IMR-90 (cell line): Measurements from ENCODE around the gene SIK1. TPM values are rescaled to one million over a fixed set of nuclear protein-coding genes. Genes with fewer than 3 reads are reported as not detected.
"Not testable (repeated sequence)": the region's sequence is repeated elsewhere in the genome, so short reads cannot be mapped to it uniquely, and the experiment has no call there.

ENCODE experiments used
- ATAC-seq: fragments of 200-7000 bp; cut with Tn5 transposase; 2 replicates; pipeline ENCODE4 v1.9.1; 2020; ENCODE audit warnings: low read depth, mild to moderate bottlenecking, moderate library complexity
- BruUV-seq: library from RNA; stranded (reverse); fragments of 400-500 nt; replicated peaks from 2 replicates; lab custom pipeline; 2021; lab: Mats Ljungman, UMichigan
- CTCF ChIA-PET: fragments of 300-600 bp; formaldehyde crosslinking; extraction: SDS; loops from one replicate; lab custom pipeline; 2021; ENCODE audit warnings: antibody characterized with exemption; lab: Yijun Ruan, JAX
- POLR2A ChIA-PET: fragments of 300-600 bp; sonication (Branson Sonifier 250); formaldehyde crosslinking; loops from one replicate; lab custom pipeline; 2022; ENCODE audit warnings: antibody characterized with exemption; ENCODE audit not compliant: unreplicated experiment; lab: Charles Lee
- DNase-seq: peaks from one replicate; pipeline ENCODE4 v3.0.0; 2013
- H2AFZ ChIP-seq: replicated peaks from 2 replicates; pipeline ENCODE3; 2013; ENCODE audit warnings: low read length, mild to moderate bottlenecking; ENCODE audit not compliant: poor library complexity
- H2AK5ac ChIP-seq: 2 replicates; pipeline ENCODE4 v1.6.1; 2013; ENCODE audit warnings: low read depth, low read length, inconsistent platforms
- H2AK9ac ChIP-seq: replicated peaks from 2 replicates; pipeline ENCODE3; 2013; ENCODE audit warnings: mild to moderate bottlenecking, low read depth, low read length, moderate library complexity; ENCODE audit not compliant: poor library complexity
- H2BK120ac ChIP-seq: 2 replicates; pipeline ENCODE4 v1.6.1; 2013; ENCODE audit warnings: low read depth, low read length, inconsistent platforms
- H2BK15ac ChIP-seq: 3 replicates; pipeline ENCODE4 v1.6.1; 2013; ENCODE audit warnings: low read depth, low read length, inconsistent platforms
- H2BK20ac ChIP-seq: 2 replicates; pipeline ENCODE4 v1.6.1; 2013; ENCODE audit warnings: low read depth, mild to moderate bottlenecking, inconsistent platforms, low read length, moderate library complexity
- H2BK5ac ChIP-seq: 2 replicates; pipeline ENCODE4 v1.6.1; 2013; ENCODE audit warnings: mild to moderate bottlenecking, low read depth, low read length, inconsistent platforms; ENCODE audit not compliant: poor library complexity, severe bottlenecking
- H3K14ac ChIP-seq: replicated peaks from 2 replicates; pipeline ENCODE4 v1.6.1; 2013; ENCODE audit warnings: low read depth, low read length, inconsistent platforms
- H3K18ac ChIP-seq: 2 replicates; pipeline ENCODE4 v1.6.1; 2013; ENCODE audit warnings: low read depth, low read length, control low read depth
- H3K23ac ChIP-seq: 2 replicates; pipeline ENCODE4 v1.6.1; 2013; ENCODE audit warnings: low read depth, low read length, inconsistent platforms
- H3K27ac ChIP-seq: 2 replicates; pipeline ENCODE4 v1.5.1; 2013; ENCODE audit warnings: mild to moderate bottlenecking, control low read depth, low read length; ENCODE audit not compliant: insufficient read depth
- H3K27me3 ChIP-seq: 2 replicates; pipeline ENCODE4 v1.6.1; 2013; ENCODE audit warnings: low read length; ENCODE audit not compliant: control insufficient read depth, insufficient read depth
- H3K36me3 ChIP-seq: 2 replicates; pipeline ENCODE4 v1.6.1; 2013; ENCODE audit warnings: low read length, mixed read lengths; ENCODE audit not compliant: control insufficient read depth, insufficient read depth
- H3K4ac ChIP-seq: 2 replicates; pipeline ENCODE4 v1.6.1; 2013; ENCODE audit warnings: low read depth, low read length, inconsistent platforms
- H3K4me1 ChIP-seq: 2 replicates; pipeline ENCODE4 v1.6.1; 2013; ENCODE audit warnings: low read length, mixed read lengths; ENCODE audit not compliant: control insufficient read depth, insufficient read depth
- H3K4me2 ChIP-seq: 2 replicates; pipeline ENCODE4 v1.6.1; 2013; ENCODE audit warnings: low read depth, mild to moderate bottlenecking, control low read depth, low read length, moderate library complexity
- H3K4me3 ChIP-seq: 2 replicates; pipeline ENCODE4 v1.5.1; 2013; ENCODE audit warnings: low read depth, mild to moderate bottlenecking, control low read depth, low read length, moderate library complexity; ENCODE audit not compliant: insufficient read depth
- H3K56ac ChIP-seq: 2 replicates; pipeline ENCODE4 v1.6.1; 2013; ENCODE audit warnings: low read length, inconsistent platforms; ENCODE audit not compliant: insufficient read depth; ENCODE audit errors: extremely low read depth
- H3K79me1 ChIP-seq, 2 experiments: 2 replicates each; pipeline ENCODE4 v1.6.1; 2013; ENCODE audit warnings: low read length in 2 of 2, inconsistent platforms in 1 of 2, low read depth in 1 of 2
- H3K9ac ChIP-seq: 2 replicates; pipeline ENCODE4 v1.6.1; 2013; ENCODE audit warnings: low read depth, low read length, control low read depth
- H3K9me1 ChIP-seq: 2 replicates; pipeline ENCODE4 v1.6.1; 2013; ENCODE audit warnings: low read length, inconsistent platforms; ENCODE audit not compliant: insufficient read depth
- H3K9me3 ChIP-seq: 2 replicates; pipeline ENCODE4 v1.6.1; 2013; ENCODE audit warnings: low read length; ENCODE audit not compliant: control insufficient read depth, insufficient read depth
- H4K20me1 ChIP-seq: 2 replicates; pipeline ENCODE4 v1.6.1; 2013; ENCODE audit warnings: low read length, inconsistent platforms; ENCODE audit not compliant: insufficient read depth
- H4K5ac ChIP-seq: 2 replicates; pipeline ENCODE4 v1.6.1; 2013; ENCODE audit warnings: mild to moderate bottlenecking, low read depth, low read length, control low read depth
- H4K8ac ChIP-seq, 2 experiments: 2 replicates each; pipeline ENCODE4 v1.6.1; 2013; ENCODE audit warnings: low read depth in 2 of 2, low read length in 2 of 2, control low read depth in 1 of 2, inconsistent platforms in 1 of 2
- H4K91ac ChIP-seq: 2 replicates; pipeline ENCODE4 v1.6.1; 2013; ENCODE audit warnings: low read depth, low read length, inconsistent platforms; ENCODE audit not compliant: insufficient read depth
- WGBS, 2 experiments: methylation state at CpG; one replicate each; pipeline versions ENCODE4 v1.1.5 to v1.1.7; 2013; ENCODE audit warnings: missing lambda C conversion rate in 2 of 2; ENCODE audit not compliant: insufficient read length in 1 of 2; ENCODE audit errors: extremely low coverage in 2 of 2; 5-methylcytosine and 5-hydroxymethylcytosine counted together
- dilution Hi-C: fragments of 300-500 bp; cut with HindIII; formaldehyde crosslinking; loops from one replicate; pipeline ENCODE4 v1.14.3; 2018; ENCODE audit warnings: low sequenced_read_pairs; ENCODE audit not compliant: unreplicated experiment
- in situ Hi-C: fragments of 300-500 bp; cut with MboI; formaldehyde crosslinking; loops from 3 replicates; pipeline ENCODE4 v1.14.3; 2019; ENCODE audit warnings: low sequenced_read_pairs, inconsistent platforms, mixed read lengths
- intact Hi-C: fragments of 100-400 bp; cut with micrococcal nuclease; formaldehyde crosslinking; loops from 2 replicates; pipeline ENCODE4 v1.10.0; 2022
- polyA plus RNA-seq, 3 experiments: library from polyadenylated mRNA; depleted of rRNA; stranded (reverse); fragments of >200 nt; gene quantifications; 2 replicates each; pipeline ENCODE4 v1.2.3, GENCODE V29; 2012; ENCODE audit warnings: low replicate concordance in 1 of 3
- total RNA-seq: library from RNA; depleted of rRNA; stranded (reverse); fragments of >200 nt; gene quantifications from 2 replicates; pipeline ENCODE4 v1.2.3, GENCODE V29; 2012

SIK1 gene
- total and polyA plus RNA-seq, 2 of the 4 experiments (the other 2 are of a cell fraction) = 0.54 to 1.9 TPM

DNA sequence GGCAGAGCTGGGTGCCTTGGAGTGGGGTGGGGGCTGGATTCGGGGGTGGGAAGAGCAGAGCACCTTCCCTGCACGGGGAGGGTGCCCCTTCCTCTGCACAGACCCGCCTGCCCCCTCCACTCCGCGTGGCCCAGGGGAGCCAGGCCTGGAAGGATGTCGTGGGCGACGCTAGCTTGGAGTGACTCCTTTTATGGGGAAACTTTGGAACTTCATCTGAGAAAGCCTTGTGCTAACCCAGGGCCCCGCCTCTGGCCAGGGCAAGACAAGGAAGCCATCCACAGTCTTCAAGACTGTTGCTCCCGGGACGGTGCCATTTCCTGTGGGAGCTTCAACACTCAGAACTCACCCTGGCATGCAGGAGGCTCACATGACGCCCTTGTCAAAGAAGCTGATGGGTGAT, 15.6 kb upstream of the SIK1 start:
- H2BK5ac ChIP-seq, H3K36me3 ChIP-seq, DNase-seq, H3K4me1 ChIP-seq, ATAC-seq, CTCF ChIA-PET, H4K5ac ChIP-seq, H3K4me3 ChIP-seq, H3K79me1 ChIP-seq, H2BK120ac ChIP-seq, H2AFZ ChIP-seq, POLR2A ChIA-PET, H3K23ac ChIP-seq, H4K20me1 ChIP-seq, H3K18ac ChIP-seq, in situ Hi-C loops, H3K4me2 ChIP-seq, H2BK15ac ChIP-seq, H4K91ac ChIP-seq, H3K9ac ChIP-seq, H2BK20ac ChIP-seq, H4K8ac ChIP-seq, H3K9me3 ChIP-seq, H3K4ac ChIP-seq, H3K9me1 ChIP-seq, H3K27ac ChIP-seq, H2AK9ac ChIP-seq, intact Hi-C loops, dilution Hi-C loops, H2AK5ac ChIP-seq, BruUV-seq, H3K27me3 ChIP-seq, H3K14ac ChIP-seq, H3K56ac ChIP-seq: not testable (repeated sequence)
- no CpG with 5 or more reads among the region's 12 CpGs for WGBS, 2 experiments

DNA sequence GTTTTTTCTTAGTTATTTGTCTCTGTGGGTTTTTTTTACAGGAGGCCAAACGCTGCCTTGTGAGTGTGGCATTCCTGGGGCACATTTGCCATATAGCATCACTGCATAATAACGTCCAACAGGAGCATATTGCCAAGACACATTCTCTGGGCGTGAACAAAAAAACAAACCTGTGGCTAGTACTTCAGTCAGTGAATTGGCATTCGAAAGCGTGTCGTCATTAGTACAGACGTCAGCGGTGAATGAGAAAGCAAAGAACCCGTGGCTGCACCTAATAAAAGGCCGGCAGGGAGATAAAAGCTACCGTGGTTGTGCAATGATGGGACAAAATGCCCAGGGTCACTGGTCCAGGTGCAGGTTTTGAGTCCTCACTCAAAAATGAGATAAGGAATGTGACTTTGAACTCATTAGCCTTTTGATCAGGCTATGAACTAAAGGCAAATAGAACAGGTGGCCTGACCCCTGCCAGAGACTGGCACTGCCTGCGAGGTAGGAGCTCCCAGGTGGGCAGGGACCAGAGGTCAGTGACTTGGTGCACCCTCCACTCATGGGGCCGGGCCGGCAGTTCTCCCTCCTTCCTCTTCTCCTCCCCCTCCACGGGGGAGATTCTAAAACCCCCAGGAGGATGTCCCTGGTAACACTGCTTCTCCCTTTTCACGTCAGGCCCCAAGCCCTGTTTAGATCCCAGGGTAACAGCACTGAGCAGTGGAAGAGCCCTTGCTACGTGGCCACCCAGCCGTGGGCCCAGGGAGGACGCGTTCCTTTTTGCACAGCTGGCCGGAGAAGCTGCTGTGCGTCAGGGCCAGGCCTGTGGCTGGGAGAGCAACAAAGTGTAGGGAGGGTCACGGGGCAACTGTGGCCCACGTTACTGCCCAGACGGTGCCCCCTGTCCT, 14.2 kb upstream of the SIK1 start:
- H3K56ac ChIP-seq, H3K9me3 ChIP-seq, ATAC-seq, H3K23ac ChIP-seq, in situ Hi-C loops, H2BK15ac ChIP-seq, H3K9ac ChIP-seq, H3K4me1 ChIP-seq, DNase-seq, intact Hi-C loops, H3K27ac ChIP-seq, H3K14ac ChIP-seq, H4K8ac ChIP-seq, POLR2A ChIA-PET, H2AFZ ChIP-seq, H2AK9ac ChIP-seq, H2BK120ac ChIP-seq, H3K27me3 ChIP-seq, H4K91ac ChIP-seq, H3K36me3 ChIP-seq, H3K18ac ChIP-seq, H2BK20ac ChIP-seq, H2BK5ac ChIP-seq, H3K4me2 ChIP-seq, CTCF ChIA-PET, dilution Hi-C loops, H4K20me1 ChIP-seq, H3K4me3 ChIP-seq, H3K4ac ChIP-seq, H3K79me1 ChIP-seq, BruUV-seq, H2AK5ac ChIP-seq, H3K9me1 ChIP-seq, H4K5ac ChIP-seq: not testable (repeated sequence)
- WGBS, 2 experiments = no CpG with 5 or more reads among the region's 25 CpGs
